GM10266 (cell line): ENCODE data around the gene THSD7B.

Experiments
- DNase-seq: peaks from one replicate; pipeline ENCODE4 v3.0.0; 2012; ENCODE audit errors: extremely low spot score
- CTCF ChIP-seq: IDR thresholded peaks from 2 replicates; pipeline ENCODE4 v1.5.1; 2012; ENCODE audit warnings: mild to moderate bottlenecking, low read depth; ENCODE audit not compliant: control insufficient read depth, insufficient read depth; ENCODE audit errors: missing control alignments

THSD7B gene

DNA sequence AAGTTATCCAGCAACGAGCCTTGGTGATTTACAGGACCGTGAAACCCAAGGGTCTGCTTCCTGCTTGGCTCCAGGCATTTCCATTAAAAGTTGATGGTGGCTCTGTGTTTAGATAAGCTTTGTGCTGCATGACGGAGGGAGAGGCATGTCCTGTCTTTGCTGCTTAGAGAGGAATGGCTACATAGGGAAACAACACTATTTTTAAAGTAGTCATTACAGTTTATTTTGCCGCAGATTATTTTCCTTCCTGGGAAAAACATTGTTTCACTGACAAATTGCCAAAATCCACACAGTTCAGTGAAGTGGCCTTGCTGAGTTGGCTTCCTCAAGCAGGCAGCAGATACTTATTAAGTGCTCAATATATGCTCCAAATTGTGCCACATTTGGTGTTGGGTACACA lies 98.5 kb downstream of the THSD7B start:
- no peak for TF ChIP-seq CTCF
- DNase-seq: no peak

DNA sequence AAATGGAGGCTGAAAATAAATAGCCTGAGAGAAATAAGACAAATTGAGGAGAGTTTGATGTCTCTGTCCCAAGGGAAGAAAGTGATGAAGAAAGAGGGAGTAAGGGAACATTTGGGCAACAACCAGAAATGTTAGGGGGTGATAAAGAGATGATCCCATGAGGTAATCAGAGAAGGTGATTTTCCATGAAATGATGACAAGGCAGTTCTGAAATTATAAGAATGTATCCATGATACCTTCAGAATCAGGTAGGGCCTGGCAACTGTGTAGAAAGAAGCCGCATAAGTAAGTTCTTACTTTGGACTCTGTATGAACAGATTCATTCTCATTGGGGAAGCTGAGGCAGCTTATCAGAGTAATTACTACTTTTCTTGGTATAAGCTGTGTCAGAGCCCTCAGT lies 106.1 kb downstream of the THSD7B start:
- DNase-seq: no peak
- TF ChIP-seq CTCF: no peak

- no peak for DNase-seq
- TF ChIP-seq CTCF: peak; percentile 35
Observed at GRCh38 chr2:136874258-136874657, 108.9 kb downstream of the THSD7B start.

DNA sequence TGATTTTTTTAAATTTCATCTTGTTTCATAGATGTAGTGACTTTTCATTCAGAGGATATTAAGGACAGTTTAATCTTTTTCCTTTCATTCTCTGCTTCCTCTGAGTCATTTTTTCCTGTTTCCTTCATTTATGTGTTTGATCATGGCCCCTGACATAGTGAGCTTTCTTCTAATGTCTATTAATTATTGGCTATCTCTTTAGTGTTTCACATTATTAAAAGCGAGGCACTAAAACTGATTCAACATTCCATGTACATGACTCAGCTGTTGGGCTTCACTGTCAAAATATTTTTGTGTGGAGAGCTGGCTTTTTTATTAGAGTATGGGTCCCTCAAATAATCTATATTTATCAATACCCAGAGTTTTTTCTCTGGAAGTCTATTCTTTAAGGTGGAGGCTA lies 125.8 kb downstream of the THSD7B start:
- TF ChIP-seq CTCF: no peak
- DNase-seq: no peak

DNA sequence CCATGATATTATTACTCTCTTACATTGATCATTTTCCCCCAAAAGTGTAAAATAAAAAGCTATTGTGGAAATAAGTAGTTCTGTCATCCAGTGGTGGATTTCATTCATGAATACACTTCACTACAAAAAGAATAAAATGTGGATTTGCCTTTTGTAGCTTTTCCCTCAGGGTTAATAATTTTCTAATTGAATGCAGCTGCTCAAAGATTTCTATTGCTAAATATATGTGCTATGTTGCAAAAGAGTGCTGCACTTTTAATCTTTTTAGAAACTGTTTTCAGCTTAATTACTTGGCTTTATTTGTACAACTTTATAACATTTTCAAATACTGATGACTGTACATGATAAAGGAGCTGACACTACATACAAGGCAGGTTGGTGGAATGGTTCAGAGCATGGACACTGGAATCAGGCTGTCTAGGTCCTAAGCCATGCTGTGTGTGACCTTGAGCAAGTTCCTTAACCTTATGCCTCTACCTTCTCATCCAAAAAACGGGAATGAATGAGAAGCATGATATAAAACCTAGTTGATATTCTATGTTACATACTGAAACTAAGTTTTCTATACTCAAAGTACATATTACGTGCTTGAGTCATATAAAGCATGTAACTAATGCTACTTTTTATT lies 128.8 kb downstream of the THSD7B start:
- no peak for DNase-seq
- no peak for TF ChIP-seq CTCF

GRCh38 chr2:136901732-136902131 lies 136.4 kb downstream of the THSD7B start:
- TF ChIP-seq CTCF: no peak
- no peak for DNase-seq

DNA sequence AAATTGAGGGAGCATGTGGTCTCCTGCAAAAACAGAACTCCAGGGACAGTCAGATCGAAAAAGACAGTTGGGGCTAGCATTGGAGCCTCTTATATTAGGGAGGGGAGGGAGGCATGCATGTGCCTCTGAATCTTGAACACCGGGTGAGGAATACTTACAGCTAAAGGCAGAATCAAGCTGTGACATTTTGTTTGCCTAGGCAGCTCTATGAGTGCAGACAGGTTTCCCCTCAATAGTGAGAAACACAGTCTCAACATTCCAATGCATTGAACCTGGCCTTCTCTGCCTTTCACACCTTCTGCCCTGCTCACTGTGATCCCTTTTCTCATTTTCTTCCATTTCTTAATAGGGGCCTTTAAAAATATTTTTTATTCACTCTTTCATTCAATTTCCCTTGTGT lies 140.4 kb downstream of the THSD7B start:
- DNase-seq: no peak
- TF ChIP-seq CTCF: no peak
